Neuronal stem cell (in vitro differentiated cells): ENCODE results near the gene DIP2C.
A peak's percentile ranks its signal among the peaks of the same experiment; 100 is the strongest.

Experiments
- DNase-seq: peaks from one replicate; pipeline ENCODE4 v3.0.0-alpha.2; 2013; ENCODE audit warnings: low spot score
- H2AFZ ChIP-seq: one replicate; pipeline ENCODE4 v1.6.1; 2013; ENCODE audit warnings: mild to moderate bottlenecking, low read length, inconsistent platforms
- H2AK5ac ChIP-seq: 2 replicates; pipeline ENCODE4 v1.6.1; 2013; ENCODE audit warnings: low read depth, mild to moderate bottlenecking, inconsistent platforms, low read length, moderate library complexity, mixed read lengths
- H2BK120ac ChIP-seq: 2 replicates; pipeline ENCODE4 v1.6.1; 2013; ENCODE audit warnings: low read depth, mild to moderate bottlenecking, inconsistent platforms, low read length, moderate library complexity, mixed read lengths
- H2BK12ac ChIP-seq: one replicate; pipeline ENCODE4 v1.6.1; 2013; ENCODE audit warnings: low read length, inconsistent platforms
- H2BK15ac ChIP-seq: 2 replicates; pipeline ENCODE4 v1.6.1; 2013; ENCODE audit warnings: mild to moderate bottlenecking, low read length, inconsistent platforms, mixed read lengths
- H2BK5ac ChIP-seq: one replicate; pipeline ENCODE4 v1.6.1; 2013; ENCODE audit warnings: inconsistent platforms, mild to moderate bottlenecking, low read length, moderate library complexity
- H3K14ac ChIP-seq: one replicate; pipeline ENCODE4 v1.6.1; 2013; ENCODE audit warnings: low read length, inconsistent platforms
- H3K18ac ChIP-seq: 2 replicates; pipeline ENCODE4 v1.6.1; 2013; ENCODE audit warnings: low read length, inconsistent platforms
- H3K23ac ChIP-seq: 2 replicates; pipeline ENCODE4 v1.6.1; 2013; ENCODE audit warnings: low read depth, mild to moderate bottlenecking, mixed read lengths, low read length, inconsistent platforms; ENCODE audit not compliant: poor library complexity
- H3K27ac ChIP-seq: replicated peaks from 3 replicates; pipeline ENCODE4 v1.5.1; 2013; ENCODE audit warnings: low read length, inconsistent platforms
- H3K27me3 ChIP-seq, 3 experiments: 2 replicates each; pipeline ENCODE4 v1.6.1; 2013; ENCODE audit warnings: low read length in 3 of 3, mild to moderate bottlenecking in 2 of 3, inconsistent platforms in 1 of 3, low read depth in 1 of 3, mixed read lengths in 1 of 3, moderate library complexity in 1 of 3; ENCODE audit not compliant: control insufficient read depth in 3 of 3, insufficient read depth in 3 of 3
- H3K36me3 ChIP-seq, 2 donors: replicated peaks in 1 of 2; 2 replicates each; pipeline ENCODE4 v1.6.1; 2013; ENCODE audit warnings: low read length in 2 of 2; ENCODE audit not compliant: control insufficient read depth in 2 of 2, insufficient read depth in 2 of 2
- H3K4ac ChIP-seq: 2 replicates; pipeline ENCODE4 v1.6.1; 2013; ENCODE audit warnings: inconsistent platforms, mild to moderate bottlenecking, low read length, moderate library complexity
- H3K4me1 ChIP-seq, 2 donors: 1 replicate in 1 of 2; 2 replicates in 1 of 2; pipeline ENCODE4 v1.6.1; 2013; ENCODE audit warnings: low read length in 2 of 2, low read depth in 1 of 2; ENCODE audit not compliant: control insufficient read depth in 2 of 2, insufficient read depth in 1 of 2
- H3K4me2 ChIP-seq: one replicate; pipeline ENCODE4 v1.6.1; 2013; ENCODE audit warnings: mild to moderate bottlenecking, low read length, inconsistent platforms; ENCODE audit not compliant: insufficient read depth, poor library complexity, severe bottlenecking
- H3K4me3 ChIP-seq, 2 donors: 2 replicates each; pipeline ENCODE4 v1.5.1; 2013; ENCODE audit warnings: low read length in 2 of 2, mild to moderate bottlenecking in 2 of 2, inconsistent platforms in 1 of 2, moderate library complexity in 1 of 2
- H3K79me1 ChIP-seq: one replicate; pipeline ENCODE4 v1.6.1; 2013; ENCODE audit warnings: low read depth, mild to moderate bottlenecking, inconsistent platforms, low read length, moderate library complexity
- H3K9ac ChIP-seq: one replicate; pipeline ENCODE4 v1.6.1; 2013; ENCODE audit warnings: mild to moderate bottlenecking, low read depth, low read length, inconsistent platforms; ENCODE audit not compliant: poor library complexity
- H3K9me3 ChIP-seq, 2 donors: replicated peaks in 1 of 2; 2 replicates each; pipeline versions ENCODE3 to v1.6.1; 2013; ENCODE audit warnings: low read length in 2 of 2, mild to moderate bottlenecking in 2 of 2, inconsistent platforms in 1 of 2, low read depth in 1 of 2, mixed read lengths in 1 of 2, moderate library complexity in 1 of 2; ENCODE audit not compliant: control insufficient read depth in 2 of 2, insufficient read depth in 1 of 2
- H4K8ac ChIP-seq: one replicate; pipeline ENCODE4 v1.6.1; 2013; ENCODE audit warnings: low read depth, mild to moderate bottlenecking, inconsistent platforms, low read length, moderate library complexity
- H4K91ac ChIP-seq: one replicate; pipeline ENCODE4 v1.6.1; 2013; ENCODE audit warnings: low read length, low read depth, mild to moderate bottlenecking, inconsistent platforms; ENCODE audit not compliant: poor library complexity
- WGBS, 2 donors: extraction: QIAGEN DNeasy Blood & Tissue Kit; methylation state at CpG; one replicate each; pipeline ENCODE4 v1.1.7; 2013; ENCODE audit warnings: missing lambda C conversion rate in 2 of 2, mixed read lengths in 1 of 2; ENCODE audit not compliant: insufficient read length in 2 of 2, insufficient replicate concordance in 1 of 2; ENCODE audit errors: extremely low coverage in 2 of 2; 5-methylcytosine and 5-hydroxymethylcytosine counted together

The DIP2C gene

GRCh38 chr10:558891-559766 is 130.3 kb downstream of the DIP2C start:
- Histone ChIP-seq H3K18ac (peak overlapping the region; percentile 5), H4K8ac (no peak overlapping the region), H3K27me3 (no peaks in the 10 kb centered on the region), H3K36me3 (no peaks in the 10 kb centered on the region), H3K4ac (no peak overlapping the region), H3K4me2 (no peak overlapping the region), H3K4me1 (peaks cover 5 to 12% of the 10 kb centered on the region in 2 donors), H2BK5ac (peak overlapping the region; percentile 54), H3K23ac (no peak overlapping the region), H3K4me3 (no peak overlapping the region), H4K91ac (no peak overlapping the region), H2AFZ (no peak overlapping the region), H2AK5ac (no peak overlapping the region), H2BK120ac (no peak overlapping the region), H2BK15ac (no peak overlapping the region), H2BK12ac (no peak overlapping the region), H3K9ac (no peak overlapping the region), H3K79me1 (peaks cover 11% of the 10 kb centered on the region), H3K14ac (no peak overlapping the region), H3K27ac (no peak overlapping the region), H3K9me3 (peaks cover 1 to 9% of the 10 kb centered on the region in 2 donors)
- no peak for DNase-seq
- WGBS, 2 donors, result no CpG with 5 or more reads among the region's 19 CpGs

GRCh38 chr10:558364-558763 is 131.1 kb downstream of the DIP2C start:
- no peak for DNase-seq
- Histone ChIP-seq H3K27ac (no peak overlapping the region), H3K9me3 (peaks cover 0 to 5% of the 10 kb centered on the region in 2 donors), H2BK15ac (no peak overlapping the region), H2AFZ (no peak overlapping the region), H3K14ac (no peak overlapping the region), H3K4me2 (no peak overlapping the region), H3K4me1 (peaks cover 5 to 12% of the 10 kb centered on the region in 2 donors), H2AK5ac (no peak overlapping the region), H3K27me3 (no peaks in the 10 kb centered on the region), H2BK5ac (no peak overlapping the region), H2BK120ac (no peak overlapping the region), H4K8ac (no peak overlapping the region), H3K36me3 (no peaks in the 10 kb centered on the region), H3K23ac (no peak overlapping the region), H2BK12ac (no peak overlapping the region), H3K4me3 (peak overlapping the region in 1 of 2 donors; percentile 24), H4K91ac (no peak overlapping the region), H3K4ac (no peak overlapping the region), H3K18ac (peak overlapping the region; percentile 13), H3K79me1 (peaks cover 11% of the 10 kb centered on the region), H3K9ac (no peak overlapping the region)
- no CpG with 5 or more reads among the region's 17 CpGs for WGBS, 2 donors

- H3K36me3 ChIP-seq, result no peaks in the 10 kb centered on the region
- H2BK5ac ChIP-seq, result no peak overlapping the region
- H3K4me3 ChIP-seq, result peak overlapping the region in 1 of 2 donors; percentile 24
- no peak overlapping the region for H2AFZ ChIP-seq
- H2BK15ac ChIP-seq, result no peak overlapping the region
- H4K91ac ChIP-seq, result no peak overlapping the region
- no peak overlapping the region for H3K23ac ChIP-seq
- H2BK120ac ChIP-seq, result no peak overlapping the region
- H3K9me3 ChIP-seq, result peaks cover 0 to 5% of the 10 kb centered on the region in 2 donors
- no peak overlapping the region for H3K4ac ChIP-seq
- H3K4me1 ChIP-seq, result peaks cover 5 to 12% of the 10 kb centered on the region in 2 donors
- H3K18ac ChIP-seq, result no peak overlapping the region
- DNase-seq, result no peak
- H3K4me2 ChIP-seq, result no peak overlapping the region
- H3K79me1 ChIP-seq, result peaks cover 11% of the 10 kb centered on the region
- H4K8ac ChIP-seq, result no peak overlapping the region
- H3K27me3 ChIP-seq, result no peaks in the 10 kb centered on the region
- H2BK12ac ChIP-seq, result no peak overlapping the region
- no CpG with 5 or more reads among the region's 10 CpGs for WGBS, 2 donors
- no peak overlapping the region for H3K9ac ChIP-seq
- H2AK5ac ChIP-seq, result no peak overlapping the region
- H3K27ac ChIP-seq, result no peak overlapping the region
- no peak overlapping the region for H3K14ac ChIP-seq
These were observed 131.6 kb downstream of the DIP2C start for GRCh38 chr10:557792-558328.

GRCh38 chr10:556971-557637 is 132.4 kb downstream of the DIP2C start:
- Histone ChIP-seq H3K9me3 (peaks cover 0 to 5% of the 10 kb centered on the region in 2 donors), H4K91ac (no peak overlapping the region), H3K14ac (no peak overlapping the region), H2BK120ac (no peak overlapping the region), H3K36me3 (no peaks in the 10 kb centered on the region), H3K18ac (peak overlapping the region; percentile 50), H4K8ac (no peak overlapping the region), H2AK5ac (no peak overlapping the region), H3K27ac (no peak overlapping the region), H3K4me3 (no peak overlapping the region), H2BK5ac (no peak overlapping the region), H3K9ac (no peak overlapping the region), H3K27me3 (no peaks in the 10 kb centered on the region), H3K4ac (no peak overlapping the region), H2AFZ (no peak overlapping the region), H3K4me1 (peaks cover 5 to 12% of the 10 kb centered on the region in 2 donors), H2BK15ac (no peak overlapping the region), H3K4me2 (no peak overlapping the region), H3K79me1 (peaks cover 14% of the 10 kb centered on the region), H3K23ac (no peak overlapping the region), H2BK12ac (no peak overlapping the region)
- no peak for DNase-seq
- WGBS, 2 donors, result no CpG with 5 or more reads among the region's 14 CpGs
